ENCODE results near the gene CASR.

GRCh38 chr3:122294359-122294758 is 110.9 kb downstream of the CASR start:
- no peak for TF ChIP-seq CTCF (IDR thresholded peaks at IDR 0.05)
- TF ChIP-seq POLR2A (IDR thresholded peaks at IDR 0.05; ENCODE audit: low read depth): no peak
